ENCODE measurements around the gene EIF2S3B.

EIF2S3B gene

GRCh38 chr12:10554756-10555481 is 49.2 kb downstream of the EIF2S3B start:
- no peak for DNase-seq

DNA sequence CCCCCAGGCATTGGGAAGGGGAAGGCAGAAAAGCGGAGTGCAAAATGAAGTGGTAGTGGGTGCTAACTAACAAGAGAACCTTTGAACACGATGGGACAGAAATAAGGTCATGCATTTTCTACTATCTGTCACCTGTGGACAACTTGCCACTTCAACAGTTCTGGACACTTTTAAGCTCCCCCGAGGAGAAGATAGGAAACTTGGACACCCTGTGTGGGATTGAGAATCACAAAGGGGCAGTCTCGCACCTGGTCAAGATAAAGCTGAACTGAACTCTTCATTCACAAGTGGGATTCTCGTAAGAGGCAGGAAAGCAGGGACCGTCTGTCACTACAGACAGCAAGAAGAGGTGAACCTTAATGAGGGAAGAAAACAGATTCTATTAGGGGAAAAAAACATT is 51.6 kb downstream of the EIF2S3B start:
- DNase-seq = no peak

- peak; percentile 26 for DNase-seq
Measured at GRCh38 chr12:10557766-10558165, 52.1 kb downstream of the EIF2S3B start.
